ENCODE results near the gene PHKA2.

GRCh38 chrX:19019996-19020395 lies 36.1 kb upstream of the PHKA2 start:
- TF ChIP-seq POLR2AphosphoS5 (IDR thresholded peaks at IDR 0.05) (no peak), POLR2A (IDR thresholded peaks at IDR 0.05) (no peak)
- TF ChIP-seq, protein P1, sequence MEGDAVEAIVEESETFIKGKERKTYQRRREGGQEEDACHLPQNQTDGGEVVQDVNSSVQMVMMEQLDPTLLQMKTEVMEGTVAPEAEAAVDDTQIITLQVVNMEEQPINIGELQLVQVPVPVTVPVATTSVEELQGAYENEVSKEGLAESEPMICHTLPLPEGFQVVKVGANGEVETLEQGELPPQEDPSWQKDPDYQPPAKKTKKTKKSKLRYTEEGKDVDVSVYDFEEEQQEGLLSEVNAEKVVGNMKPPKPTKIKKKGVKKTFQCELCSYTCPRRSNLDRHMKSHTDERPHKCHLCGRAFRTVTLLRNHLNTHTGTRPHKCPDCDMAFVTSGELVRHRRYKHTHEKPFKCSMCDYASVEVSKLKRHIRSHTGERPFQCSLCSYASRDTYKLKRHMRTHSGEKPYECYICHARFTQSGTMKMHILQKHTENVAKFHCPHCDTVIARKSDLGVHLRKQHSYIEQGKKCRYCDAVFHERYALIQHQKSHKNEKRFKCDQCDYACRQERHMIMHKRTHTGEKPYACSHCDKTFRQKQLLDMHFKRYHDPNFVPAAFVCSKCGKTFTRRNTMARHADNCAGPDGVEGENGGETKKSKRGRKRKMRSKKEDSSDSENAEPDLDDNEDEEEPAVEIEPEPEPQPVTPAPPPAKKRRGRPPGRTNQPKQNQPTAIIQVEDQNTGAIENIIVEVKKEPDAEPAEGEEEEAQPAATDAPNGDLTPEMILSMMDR (IDR thresholded peaks at IDR 0.05 in 8 of 11, conservative IDR thresholded peaks at IDR 0.05 in 3 of 11): no peak
